ENCODE measurements around the gene H6PD.
A peak's percentile ranks its signal among the peaks of the same experiment; 100 is the strongest.

H6PD gene

DNA sequence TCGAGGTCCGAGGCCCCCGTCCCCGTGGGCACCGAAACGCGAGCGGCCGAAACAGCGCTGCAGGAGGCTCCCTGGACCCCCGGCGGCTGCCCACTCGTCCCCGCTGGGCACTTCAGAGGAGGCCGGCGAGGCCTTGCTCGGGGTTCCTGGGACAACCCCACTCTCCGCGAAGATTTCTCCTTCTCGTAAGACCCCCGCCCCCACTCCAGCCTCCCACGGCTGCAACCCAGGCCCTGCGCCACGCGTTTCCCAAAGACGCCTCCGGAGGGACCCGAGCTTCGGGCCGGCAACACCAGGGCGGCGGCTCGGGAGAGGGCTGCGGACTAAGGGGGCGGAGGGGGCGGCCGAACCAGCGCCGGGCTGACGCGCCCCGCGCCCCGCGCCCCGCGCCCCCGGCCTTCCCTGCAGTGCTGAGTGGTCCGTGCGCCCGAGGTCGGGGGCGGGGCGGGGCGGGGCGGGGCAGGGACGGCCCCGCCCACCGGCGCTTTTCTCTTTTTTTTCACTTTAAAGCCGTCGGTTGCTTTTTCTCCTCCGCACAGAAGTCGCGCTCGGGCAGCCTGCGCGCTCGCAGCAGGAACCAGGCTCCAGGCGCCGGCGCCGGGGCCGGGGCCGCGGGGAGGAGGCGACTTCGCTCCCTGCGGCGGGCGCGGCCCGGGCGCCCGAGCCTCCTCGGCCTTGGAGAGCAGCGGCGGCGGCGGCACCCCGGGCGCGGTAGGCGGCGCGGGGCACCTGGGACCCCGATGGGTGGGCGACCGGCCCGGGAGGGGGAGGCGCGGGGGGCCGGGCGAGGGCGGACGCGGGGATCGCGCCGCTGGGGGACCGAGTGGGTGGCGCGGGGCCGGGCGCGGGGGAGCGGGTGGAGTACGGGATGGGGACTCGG is 58.0 kb downstream of the H6PD start, which contains the start of gene SPSB1:
Gene SPSB1, plus strand, starts transcription at position 534 of the 880 bp plus-strand sequence. CDS start 62,998 bp downstream, outside the sequence.
- no peak for TF ChIP-seq CTCF (IDR thresholded peaks at IDR 0.05)
- DNase-seq (ENCODE audit: low spot score) = peak; percentile 90
- peak within 1 kb of the TSS; percentile 83 to 100 for H3K27ac ChIP-seq
- H3K4me3 ChIP-seq = peak within 1 kb of the TSS; percentile 93

DNA sequence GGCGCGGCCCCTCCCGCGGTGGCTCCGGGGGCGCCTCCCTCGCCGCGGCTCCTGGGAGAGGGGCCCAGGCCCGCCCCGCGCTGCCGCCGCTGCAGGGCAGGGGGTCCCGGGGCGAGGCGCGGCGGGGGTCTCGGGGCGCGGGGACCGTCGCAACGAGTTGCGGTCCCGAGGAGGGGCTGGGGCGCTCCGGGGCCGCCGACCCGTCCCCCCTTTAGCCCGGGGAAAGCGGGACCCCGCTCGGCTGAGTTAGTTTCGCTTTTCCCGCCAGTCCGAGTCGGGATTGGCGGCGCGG is 58.6 kb downstream of the H6PD start:
- TF ChIP-seq CTCF (IDR thresholded peaks at IDR 0.05) = no peak
- H3K27ac ChIP-seq = peak overlapping the region; percentile 83 to 100
- DNase-seq (ENCODE audit: low spot score) = no peak
- peak overlapping the region; percentile 93 for H3K4me3 ChIP-seq

DNA sequence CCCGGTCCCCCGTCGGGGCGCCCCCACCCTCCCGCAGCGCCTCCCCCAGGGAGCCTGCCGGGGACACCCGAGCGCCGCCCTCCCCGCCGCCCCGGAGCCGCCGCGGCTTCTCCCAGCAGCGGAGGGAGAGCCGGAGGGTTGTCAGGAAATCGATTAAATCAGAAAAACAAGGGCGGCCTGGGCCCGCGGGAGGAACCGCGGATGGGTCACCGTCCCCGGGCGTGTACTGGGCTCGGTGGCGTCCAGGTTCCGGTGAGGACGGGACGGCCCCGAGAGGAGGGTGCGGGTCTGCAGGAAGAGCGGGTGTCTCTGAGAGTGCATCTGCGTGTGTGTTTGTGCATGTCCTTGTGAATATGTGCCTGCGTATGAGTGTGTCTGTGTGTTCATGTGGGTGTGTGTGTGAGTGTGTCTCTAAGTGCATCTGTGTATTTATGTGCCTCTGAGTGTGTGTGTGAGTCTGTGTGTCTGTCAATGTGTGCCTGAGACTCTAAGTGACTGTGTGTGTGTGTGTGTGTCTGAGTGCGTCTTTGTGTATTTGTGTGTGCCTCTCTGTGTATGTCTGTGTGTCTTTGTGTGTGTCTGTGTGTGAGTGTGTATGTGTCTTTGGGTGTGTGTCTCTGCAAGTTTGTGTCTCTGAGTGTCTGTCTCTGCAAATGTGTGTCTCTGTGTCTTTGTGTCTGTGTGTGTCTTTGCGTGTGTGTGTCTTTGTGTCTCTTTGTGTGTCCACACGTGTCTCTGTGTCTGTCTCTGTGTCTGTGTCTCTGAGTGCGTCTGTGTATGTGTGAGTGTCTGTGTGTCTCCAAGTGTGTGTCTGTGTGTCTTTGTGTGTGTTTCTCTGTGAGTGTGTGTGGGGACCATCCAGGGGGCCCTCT is 59.2 kb downstream of the H6PD start:
- Histone ChIP-seq H3K27ac (peak overlapping the region; percentile 83 to 100), H3K4me3 (peak overlapping the region; percentile 93)
- DNase-seq (ENCODE audit: low spot score) = no peak
- no peak for TF ChIP-seq CTCF (IDR thresholded peaks at IDR 0.05)

GRCh38 chr1:9294405-9294773 is 59.8 kb downstream of the H6PD start:
- H3K4me3 ChIP-seq = peak overlapping the region; percentile 93
- TF ChIP-seq CTCF (IDR thresholded peaks at IDR 0.05) = no peak
- DNase-seq (ENCODE audit: low spot score) = no peak
- peak overlapping the region; percentile 83 to 100 for H3K27ac ChIP-seq

- peak overlapping the region; percentile 93 for H3K4me3 ChIP-seq
- H3K27ac ChIP-seq = peak overlapping the region; percentile 83 to 100
- TF ChIP-seq CTCF (IDR thresholded peaks at IDR 0.05) = peak; percentile 14
- no peak for DNase-seq (ENCODE audit: low spot score)
These were observed 60.5 kb downstream of the H6PD start for GRCh38 chr1:9294910-9295636.

- H3K27ac ChIP-seq = peak overlapping the region; percentile 83 to 100
- TF ChIP-seq CTCF (IDR thresholded peaks at IDR 0.05) = no peak
- H3K4me3 ChIP-seq = peak overlapping the region; percentile 93
- DNase-seq (ENCODE audit: low spot score) = no peak
These were observed 61.3 kb downstream of the H6PD start for GRCh38 chr1:9295884-9296283.
